ENCODE measurements around the gene SEC61A2.
"Not testable (repeated sequence)": the region's sequence is repeated elsewhere in the genome, so short reads cannot be mapped to it uniquely, and the experiment has no call there.

The SEC61A2 gene

GRCh38 chr10:12129222-12130111, at the start of gene SEC61A2:
SEC61A2 (plus strand) TSS chr10:12129677; CDS start chr10:12129788, 111 bp downstream.
- Histone ChIP-seq H3K27ac (ENCODE audit: low read depth, low read length) (peak within 1 kb of the TSS; percentile 90), H3K36me3 (ENCODE audit: insufficient read depth, low read length) (no peaks in the 10 kb centered on the region)

GRCh38 chr10:12081470-12081869, 48.0 kb upstream of the SEC61A2 start:
- H3K9ac ChIP-seq (ENCODE audit: low read length), result no peak overlapping the region
- H3K4me3 ChIP-seq (ENCODE audit: low read depth in 1 of 2, low read length in 2 of 2), result no peak overlapping the region
- peaks cover under 1% of the 10 kb centered on the region for H3K36me3 ChIP-seq (ENCODE audit: insufficient read depth, low read length)
- no peaks in the 10 kb centered on the region for H3K27me3 ChIP-seq (ENCODE audit: control insufficient read depth in 1 of 2, insufficient read depth in 2 of 2, low read length in 2 of 2)
- no peaks in the 10 kb centered on the region for H3K9me3 ChIP-seq (ENCODE audit: low read length)
- no peak overlapping the region for H3K27ac ChIP-seq (ENCODE audit: low read depth, low read length)
- H3K4me1 ChIP-seq (ENCODE audit: insufficient read depth, low read length), result no peaks in the 10 kb centered on the region

More at GRCh38 chr10:12129222-12130111, at the start of gene SEC61A2:
- Histone ChIP-seq H3K9me3 (ENCODE audit: low read length) (no peaks in the 10 kb centered on the region), H3K27me3 (ENCODE audit: control insufficient read depth in 1 of 2, insufficient read depth in 2 of 2, low read length in 2 of 2) (no peaks in the 10 kb centered on the region), H3K4me3 (ENCODE audit: low read depth in 1 of 2, low read length in 2 of 2) (peak within 1 kb of the TSS; percentile 69 to 83), H3K4me1 (ENCODE audit: insufficient read depth, low read length) (no peaks in the 10 kb centered on the region), H3K9ac (ENCODE audit: low read length) (peak within 1 kb of the TSS; percentile 33)

GRCh38 chr10:12081879-12082557, 47.5 kb upstream of the SEC61A2 start:
- Histone ChIP-seq H3K4me1 (ENCODE audit: insufficient read depth, low read length) (no peaks in the 10 kb centered on the region), H3K27ac (ENCODE audit: low read depth, low read length) (no peak overlapping the region), H3K4me3 (ENCODE audit: low read depth in 1 of 2, low read length in 2 of 2) (no peak overlapping the region), H3K36me3 (ENCODE audit: insufficient read depth, low read length) (peaks cover 6% of the 10 kb centered on the region), H3K9ac (ENCODE audit: low read length) (no peak overlapping the region), H3K9me3 (ENCODE audit: low read length) (no peaks in the 10 kb centered on the region), H3K27me3 (ENCODE audit: control insufficient read depth in 1 of 2, insufficient read depth in 2 of 2, low read length in 2 of 2) (no peaks in the 10 kb centered on the region)

DNA sequence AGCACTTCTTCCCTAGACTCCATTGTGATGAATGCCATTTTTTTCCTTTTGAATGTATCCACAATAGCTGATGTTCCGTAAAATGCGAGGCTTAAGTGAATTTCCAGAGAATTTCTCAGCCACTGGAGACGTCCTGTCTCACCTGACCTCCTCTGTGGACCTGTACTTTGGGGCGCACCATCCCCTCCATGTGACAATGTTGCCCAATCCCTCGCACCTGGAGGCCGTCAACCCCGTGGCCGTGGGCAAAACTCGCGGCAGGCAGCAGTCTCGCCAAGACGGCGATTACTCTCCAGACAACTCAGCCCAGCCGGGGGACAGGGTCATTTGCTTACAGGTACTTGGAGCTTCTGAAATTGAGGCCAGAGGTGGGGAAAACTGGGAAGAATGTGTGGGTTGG, 40.6 kb upstream of the SEC61A2 start:
- H3K4me3 ChIP-seq (ENCODE audit: low read depth in 1 of 2, low read length in 2 of 2), result no peak overlapping the region
- H3K4me1 ChIP-seq (ENCODE audit: insufficient read depth, low read length), result no peaks in the 10 kb centered on the region
- H3K9ac ChIP-seq (ENCODE audit: low read length), result no peak overlapping the region
- H3K36me3 ChIP-seq (ENCODE audit: insufficient read depth, low read length), result peaks cover 29% of the 10 kb centered on the region
- no peak overlapping the region for H3K27ac ChIP-seq (ENCODE audit: low read depth, low read length)
- H3K27me3 ChIP-seq (ENCODE audit: control insufficient read depth in 1 of 2, insufficient read depth in 2 of 2, low read length in 2 of 2), result no peaks in the 10 kb centered on the region
- no peaks in the 10 kb centered on the region for H3K9me3 ChIP-seq (ENCODE audit: low read length)

GRCh38 chr10:12091421-12091820, 38.1 kb upstream of the SEC61A2 start:
- Histone ChIP-seq H3K36me3 (ENCODE audit: insufficient read depth, low read length) (peaks cover 36% of the 10 kb centered on the region), H3K4me1 (ENCODE audit: insufficient read depth, low read length) (no peaks in the 10 kb centered on the region)

DNA sequence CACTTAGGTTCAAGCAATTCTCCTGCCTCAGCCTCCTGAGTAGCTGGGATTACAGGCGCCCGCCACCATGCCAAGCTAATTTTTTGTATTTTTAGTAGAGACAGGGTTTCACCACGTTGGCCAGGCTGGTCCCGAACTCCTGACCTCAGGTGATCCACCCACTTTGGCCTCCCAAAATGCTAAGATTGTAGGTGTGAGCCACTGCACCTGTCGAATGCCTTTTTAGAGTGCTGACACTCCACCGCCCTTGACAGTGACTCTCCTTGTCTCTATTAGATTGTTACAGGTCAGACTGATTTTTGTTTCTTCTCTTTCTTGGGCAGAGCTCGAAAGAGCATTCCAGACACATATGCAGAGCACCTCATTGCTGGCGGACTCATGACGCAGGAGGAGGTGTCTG, 32.1 kb upstream of the SEC61A2 start:
- H3K4me1 ChIP-seq (ENCODE audit: insufficient read depth, low read length); H3K27me3 ChIP-seq (ENCODE audit: control insufficient read depth in 1 of 2, insufficient read depth in 2 of 2, low read length in 2 of 2); H3K9ac ChIP-seq (ENCODE audit: low read length); H3K27ac ChIP-seq (ENCODE audit: low read depth, low read length); H3K9me3 ChIP-seq (ENCODE audit: low read length); H3K4me3 ChIP-seq (ENCODE audit: low read depth in 1 of 2, low read length in 2 of 2): not testable (repeated sequence)
- H3K36me3 ChIP-seq (ENCODE audit: insufficient read depth, low read length), result peaks cover 27% of the 10 kb centered on the region

More at GRCh38 chr10:12091421-12091820, 38.1 kb upstream of the SEC61A2 start:
- Histone ChIP-seq H3K27me3 (ENCODE audit: control insufficient read depth in 1 of 2, insufficient read depth in 2 of 2, low read length in 2 of 2) (no peaks in the 10 kb centered on the region), H3K4me3 (ENCODE audit: low read depth in 1 of 2, low read length in 2 of 2) (no peak overlapping the region), H3K9me3 (ENCODE audit: low read length) (no peaks in the 10 kb centered on the region), H3K9ac (ENCODE audit: low read length) (no peak overlapping the region), H3K27ac (ENCODE audit: low read depth, low read length) (no peak overlapping the region)

DNA sequence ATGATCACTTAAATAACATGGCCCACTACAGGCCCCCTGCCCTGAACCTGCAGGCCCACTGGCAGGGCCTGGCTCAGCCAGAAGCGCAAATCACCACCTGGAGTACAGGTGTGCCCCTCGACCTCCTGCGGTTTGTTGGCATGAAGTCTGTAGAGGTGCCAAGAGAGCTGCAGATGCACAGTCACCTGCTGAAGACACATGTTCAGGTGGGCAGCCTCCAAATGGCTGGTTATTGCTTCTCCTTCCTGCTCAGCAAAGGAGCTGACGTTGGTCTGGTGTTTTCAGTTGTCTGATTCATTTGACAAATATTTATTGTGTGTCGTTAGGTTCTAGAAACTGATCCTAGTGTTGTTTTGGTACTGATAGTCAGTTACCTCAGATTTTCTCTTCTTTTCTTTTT, 31.7 kb upstream of the SEC61A2 start:
- H3K4me3 ChIP-seq (ENCODE audit: low read depth in 1 of 2, low read length in 2 of 2), result no peak overlapping the region
- H3K27ac ChIP-seq (ENCODE audit: low read depth, low read length), result no peak overlapping the region
- H3K9me3 ChIP-seq (ENCODE audit: low read length), result no peaks in the 10 kb centered on the region
- H3K4me1 ChIP-seq (ENCODE audit: insufficient read depth, low read length), result no peaks in the 10 kb centered on the region
- peaks cover 27% of the 10 kb centered on the region for H3K36me3 ChIP-seq (ENCODE audit: insufficient read depth, low read length)
- H3K27me3 ChIP-seq (ENCODE audit: control insufficient read depth in 1 of 2, insufficient read depth in 2 of 2, low read length in 2 of 2), result no peaks in the 10 kb centered on the region
- no peak overlapping the region for H3K9ac ChIP-seq (ENCODE audit: low read length)

GRCh38 chr10:12098966-12099365, 30.5 kb upstream of the SEC61A2 start:
- Histone ChIP-seq H3K27me3 (ENCODE audit: control insufficient read depth in 1 of 2, insufficient read depth in 2 of 2, low read length in 2 of 2) (no peaks in the 10 kb centered on the region), H3K27ac (ENCODE audit: low read depth, low read length) (no peak overlapping the region), H3K9me3 (ENCODE audit: low read length) (no peaks in the 10 kb centered on the region), H3K36me3 (ENCODE audit: insufficient read depth, low read length) (peaks cover 32% of the 10 kb centered on the region), H3K4me3 (ENCODE audit: low read depth in 1 of 2, low read length in 2 of 2) (no peak overlapping the region), H3K4me1 (ENCODE audit: insufficient read depth, low read length) (no peaks in the 10 kb centered on the region), H3K9ac (ENCODE audit: low read length) (no peak overlapping the region)

DNA sequence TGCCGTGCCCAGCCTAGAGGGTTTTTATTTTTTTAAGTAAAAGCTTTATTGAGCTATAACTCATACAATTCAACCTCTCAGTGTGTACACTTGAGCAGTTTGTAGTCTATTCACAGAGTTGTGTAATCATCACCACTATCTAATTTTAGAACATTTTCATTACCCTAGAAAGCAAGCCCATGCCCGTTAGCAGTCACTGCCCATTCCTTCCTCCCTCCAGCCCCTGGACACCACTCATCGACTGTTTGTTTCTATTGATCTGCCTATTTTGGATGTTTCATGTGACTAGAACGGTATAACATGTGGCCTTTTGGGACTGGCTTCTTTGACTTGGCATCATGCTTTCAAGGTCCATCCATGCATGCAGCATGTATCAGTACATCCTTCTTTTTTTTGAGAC, 25.7 kb upstream of the SEC61A2 start:
- H3K36me3 ChIP-seq (ENCODE audit: insufficient read depth, low read length), result peaks cover 34% of the 10 kb centered on the region
- H3K4me3 ChIP-seq (ENCODE audit: low read depth in 1 of 2, low read length in 2 of 2), result no peak overlapping the region
- no peaks in the 10 kb centered on the region for H3K4me1 ChIP-seq (ENCODE audit: insufficient read depth, low read length)

DNA sequence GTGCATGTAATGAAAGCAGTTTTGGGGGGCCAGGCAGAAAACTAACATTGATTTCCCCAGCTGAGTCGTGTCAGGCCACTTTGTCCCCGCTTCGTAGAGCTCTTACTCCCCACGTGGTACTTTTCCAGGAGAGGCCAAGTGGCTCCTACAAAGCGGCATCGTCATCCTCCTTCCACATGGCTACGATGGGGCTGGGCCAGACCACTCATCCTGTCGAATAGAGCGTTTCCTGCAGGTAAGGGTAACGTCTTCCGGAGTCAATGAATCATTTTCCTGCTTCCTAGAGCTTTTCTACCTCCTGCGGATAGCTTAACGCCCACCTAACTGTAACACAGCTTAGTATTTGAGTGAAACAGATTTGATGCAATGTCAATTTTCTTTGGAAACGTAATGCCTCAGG, 21.7 kb upstream of the SEC61A2 start:
- Histone ChIP-seq H3K4me1 (ENCODE audit: insufficient read depth, low read length) (no peaks in the 10 kb centered on the region), H3K27me3 (ENCODE audit: control insufficient read depth in 1 of 2, insufficient read depth in 2 of 2, low read length in 2 of 2) (no peaks in the 10 kb centered on the region), H3K9me3 (ENCODE audit: low read length) (no peaks in the 10 kb centered on the region), H3K9ac (ENCODE audit: low read length) (no peak overlapping the region), H3K36me3 (ENCODE audit: insufficient read depth, low read length) (peaks cover 27% of the 10 kb centered on the region), H3K4me3 (ENCODE audit: low read depth in 1 of 2, low read length in 2 of 2) (no peak overlapping the region), H3K27ac (ENCODE audit: low read depth, low read length) (no peak overlapping the region)

More for the DNA sequence above, 25.7 kb upstream of the SEC61A2 start:
- Histone ChIP-seq H3K9ac (ENCODE audit: low read length) (no peak overlapping the region), H3K9me3 (ENCODE audit: low read length) (no peaks in the 10 kb centered on the region), H3K27ac (ENCODE audit: low read depth, low read length) (no peak overlapping the region), H3K27me3 (ENCODE audit: control insufficient read depth in 1 of 2, insufficient read depth in 2 of 2, low read length in 2 of 2) (no peaks in the 10 kb centered on the region)

DNA sequence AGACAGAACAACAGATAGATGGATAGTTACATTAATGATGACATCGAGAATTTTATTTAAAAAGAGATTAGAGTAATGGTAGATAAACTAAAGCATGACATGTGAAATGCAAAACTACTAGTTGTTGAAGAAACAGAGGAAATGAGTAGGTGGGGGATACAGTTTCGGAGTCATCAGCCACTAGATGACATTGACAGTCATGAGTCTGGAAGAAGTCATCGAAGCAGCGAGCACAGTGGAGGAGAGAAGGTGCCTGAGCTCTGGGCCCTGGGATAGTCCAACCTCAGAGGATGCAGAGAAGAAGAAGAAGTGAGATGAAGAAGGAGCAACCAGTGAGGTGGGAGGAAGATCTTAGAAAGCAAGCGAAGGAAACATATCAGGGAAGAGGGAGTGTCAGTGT, 20.2 kb upstream of the SEC61A2 start:
- no peak overlapping the region for H3K9ac ChIP-seq (ENCODE audit: low read length)
- no peak overlapping the region for H3K27ac ChIP-seq (ENCODE audit: low read depth, low read length)
- no peaks in the 10 kb centered on the region for H3K9me3 ChIP-seq (ENCODE audit: low read length)
- H3K27me3 ChIP-seq (ENCODE audit: control insufficient read depth in 1 of 2, insufficient read depth in 2 of 2, low read length in 2 of 2), result no peaks in the 10 kb centered on the region
- H3K4me3 ChIP-seq (ENCODE audit: low read depth in 1 of 2, low read length in 2 of 2), result no peak overlapping the region
- H3K36me3 ChIP-seq (ENCODE audit: insufficient read depth, low read length), result peaks cover 18% of the 10 kb centered on the region
- H3K4me1 ChIP-seq (ENCODE audit: insufficient read depth, low read length), result no peaks in the 10 kb centered on the region

Measured in muscle layer of colon (tissue), 2 donors.